ENCODE results near the gene CFAP74. TPM values are rescaled to one million over a fixed set of nuclear protein-coding genes. Genes with fewer than 3 reads are reported as not detected.

The CFAP74 gene
- total and polyA plus RNA-seq, 2 of the 4 experiments (the other 2 are of a cell fraction): not detected

DNA sequence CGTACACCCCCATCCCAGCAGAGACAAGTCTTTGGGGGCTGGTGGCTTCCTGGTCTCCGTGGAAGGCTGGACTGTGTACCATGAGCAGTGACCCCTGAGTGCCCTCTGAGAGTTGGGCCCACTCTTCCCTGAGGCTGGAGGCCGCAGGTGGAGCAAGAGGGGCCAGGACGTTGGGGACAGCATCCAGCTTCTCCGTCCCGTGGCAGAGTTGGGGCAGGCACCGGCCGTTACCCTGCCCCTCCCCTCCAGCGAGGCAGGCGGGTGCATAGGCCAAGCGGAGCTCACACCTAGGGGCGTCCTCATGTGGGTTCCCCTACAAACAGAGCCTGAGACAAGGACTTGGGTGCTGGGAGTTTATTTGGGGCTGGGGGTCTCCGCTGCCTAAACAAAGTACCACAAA, 29.6 kb upstream of the CFAP74 start:
- ATAC-seq (ENCODE audit: low read depth): no peak
- ChIA-PET CTCF (no interaction called here), POLR2A (ENCODE audit: unreplicated experiment) (no interaction called here)
- H3K18ac ChIP-seq (ENCODE audit: low read depth, low read length): no peak overlapping the region
- no peak overlapping the region for H2AK9ac ChIP-seq (replicated peaks; ENCODE audit: low read depth, low read length, poor library complexity)
- no peak overlapping the region for H3K4me3 ChIP-seq (ENCODE audit: insufficient read depth, low read depth, low read length)
- no peaks in the 10 kb centered on the region for H3K4me1 ChIP-seq (ENCODE audit: control insufficient read depth, insufficient read depth, low read length)
- H3K27me3 ChIP-seq (ENCODE audit: control insufficient read depth, insufficient read depth, low read length): peaks cover 44% of the 10 kb centered on the region
- no peak overlapping the region for H3K9ac ChIP-seq (ENCODE audit: low read depth, low read length)
- H2BK120ac ChIP-seq (ENCODE audit: low read depth, low read length): no peak overlapping the region
- H4K20me1 ChIP-seq (ENCODE audit: insufficient read depth, low read length): no peaks in the 10 kb centered on the region
- H3K14ac ChIP-seq (replicated peaks; ENCODE audit: low read depth, low read length): no peak overlapping the region
- no peak overlapping the region for H3K23ac ChIP-seq (ENCODE audit: low read depth, low read length)
- DNase-seq: no peak
- no peak for TF ChIP-seq BHLHE40 (IDR thresholded peaks at IDR 0.05; ENCODE audit: low read depth, low read length)
- TF ChIP-seq MXI1 (IDR thresholded peaks at IDR 0.05; ENCODE audit: borderline replicate concordance, low read depth, low read length): no peak
- no peak for TF ChIP-seq CHD1 (IDR thresholded peaks at IDR 0.05; ENCODE audit: low read depth, low read length)
- TF ChIP-seq MAZ (IDR thresholded peaks at IDR 0.05; ENCODE audit: borderline replicate concordance, low read depth, low read length): no peak
- TF ChIP-seq SMC3 (IDR thresholded peaks at IDR 0.05; ENCODE audit: low read depth, low read length): no peak
- no peak for TF ChIP-seq FOS (IDR thresholded peaks at IDR 0.05; ENCODE audit: low read depth, low read length)
- TF ChIP-seq NFE2L2 (IDR thresholded peaks at IDR 0.05; ENCODE audit: low read depth, low read length): no peak
- no peak for TF ChIP-seq POLR2A (IDR thresholded peaks at IDR 0.05; ENCODE audit: low read depth, low read length)
- TF ChIP-seq, protein P1, sequence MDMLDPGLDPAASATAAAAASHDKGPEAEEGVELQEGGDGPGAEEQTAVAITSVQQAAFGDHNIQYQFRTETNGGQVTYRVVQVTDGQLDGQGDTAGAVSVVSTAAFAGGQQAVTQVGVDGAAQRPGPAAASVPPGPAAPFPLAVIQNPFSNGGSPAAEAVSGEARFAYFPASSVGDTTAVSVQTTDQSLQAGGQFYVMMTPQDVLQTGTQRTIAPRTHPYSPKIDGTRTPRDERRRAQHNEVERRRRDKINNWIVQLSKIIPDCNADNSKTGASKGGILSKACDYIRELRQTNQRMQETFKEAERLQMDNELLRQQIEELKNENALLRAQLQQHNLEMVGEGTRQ (IDR thresholded peaks at IDR 0.05; ENCODE audit: low read depth, low read length): no peak
- no peak overlapping the region for H4K91ac ChIP-seq (ENCODE audit: insufficient read depth, low read depth, low read length)
- H3K4ac ChIP-seq (ENCODE audit: low read depth, low read length): no peak overlapping the region
- no peaks in the 10 kb centered on the region for H3K36me3 ChIP-seq (ENCODE audit: control insufficient read depth, insufficient read depth, low read length)
- intact Hi-C loops (cut with micrococcal nuclease) (no loop called here), dilution Hi-C loops (cut with HindIII; ENCODE audit: low sequenced_read_pairs, unreplicated experiment) (no loop called here), in situ Hi-C loops (cut with MboI; ENCODE audit: low sequenced_read_pairs) (no loop called here)
- H2BK15ac ChIP-seq (ENCODE audit: low read depth, low read length): no peak overlapping the region
- no peak overlapping the region for H3K27ac ChIP-seq (ENCODE audit: insufficient read depth, low read length)
- no CpG with 5 or more reads among the region's 13 CpGs for WGBS, 2 experiments (ENCODE audit: extremely low coverage in 2 of 2, insufficient read length in 1 of 2)
- H2BK20ac ChIP-seq (ENCODE audit: low read depth, low read length): no peak overlapping the region
- BruUV-seq (replicated peaks): no TSS peak
- no peak overlapping the region for H3K56ac ChIP-seq (ENCODE audit: extremely low read depth, insufficient read depth, low read length)
- H4K8ac ChIP-seq (ENCODE audit: low read depth in 2 of 2, low read length in 2 of 2): no peak overlapping the region
- no peaks in the 10 kb centered on the region for H3K9me1 ChIP-seq (ENCODE audit: insufficient read depth, low read length)
- no peak overlapping the region for H3K4me2 ChIP-seq (ENCODE audit: low read depth, low read length)
- no peaks in the 10 kb centered on the region for H3K79me1 ChIP-seq (ENCODE audit: low read depth in 1 of 2, low read length in 2 of 2)
- no peak overlapping the region for H2AK5ac ChIP-seq (ENCODE audit: low read depth, low read length)
- no peak overlapping the region for H2BK5ac ChIP-seq (ENCODE audit: low read depth, low read length, poor library complexity, severe bottlenecking)
- H4K5ac ChIP-seq (ENCODE audit: low read depth, low read length): no peak overlapping the region
- no peak overlapping the region for H2AFZ ChIP-seq (replicated peaks; ENCODE audit: low read length, poor library complexity)
- peaks cover under 1% of the 10 kb centered on the region; the same call in 1 of the 2 replicates for H3K9me3 ChIP-seq (ENCODE audit: control insufficient read depth, insufficient read depth, low read length)
